Measurements from ENCODE around the gene FIBP. TPM values are rescaled to one million over a fixed set of nuclear protein-coding genes. Genes with fewer than 3 reads are reported as not detected.
A peak's percentile ranks its signal among the peaks of the same experiment; 100 is the strongest.

The FIBP gene
- total RNA-seq, 1 donor from 2014 or later: 115 TPM

DNA sequence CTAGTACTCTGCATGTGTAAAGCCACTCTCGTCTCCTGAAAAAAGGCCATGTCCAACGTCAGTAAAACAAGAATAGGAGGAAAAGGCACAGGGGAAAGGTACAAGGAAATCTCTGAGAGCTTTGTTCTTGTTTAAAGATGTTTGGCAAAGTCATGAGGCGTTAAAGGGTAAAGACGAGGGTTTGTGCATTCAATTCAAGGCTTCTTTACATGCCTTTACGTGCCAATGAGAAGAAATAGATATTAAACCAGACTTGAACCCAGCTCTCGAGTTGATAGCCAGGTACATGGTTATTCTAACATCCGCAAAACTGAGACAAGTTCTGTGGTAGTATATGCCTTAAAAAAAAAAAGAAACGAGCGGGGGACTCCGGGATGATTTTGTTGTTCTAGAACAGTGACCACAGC, 29.6 kb downstream of the FIBP start:
- TF ChIP-seq, protein P1, sequence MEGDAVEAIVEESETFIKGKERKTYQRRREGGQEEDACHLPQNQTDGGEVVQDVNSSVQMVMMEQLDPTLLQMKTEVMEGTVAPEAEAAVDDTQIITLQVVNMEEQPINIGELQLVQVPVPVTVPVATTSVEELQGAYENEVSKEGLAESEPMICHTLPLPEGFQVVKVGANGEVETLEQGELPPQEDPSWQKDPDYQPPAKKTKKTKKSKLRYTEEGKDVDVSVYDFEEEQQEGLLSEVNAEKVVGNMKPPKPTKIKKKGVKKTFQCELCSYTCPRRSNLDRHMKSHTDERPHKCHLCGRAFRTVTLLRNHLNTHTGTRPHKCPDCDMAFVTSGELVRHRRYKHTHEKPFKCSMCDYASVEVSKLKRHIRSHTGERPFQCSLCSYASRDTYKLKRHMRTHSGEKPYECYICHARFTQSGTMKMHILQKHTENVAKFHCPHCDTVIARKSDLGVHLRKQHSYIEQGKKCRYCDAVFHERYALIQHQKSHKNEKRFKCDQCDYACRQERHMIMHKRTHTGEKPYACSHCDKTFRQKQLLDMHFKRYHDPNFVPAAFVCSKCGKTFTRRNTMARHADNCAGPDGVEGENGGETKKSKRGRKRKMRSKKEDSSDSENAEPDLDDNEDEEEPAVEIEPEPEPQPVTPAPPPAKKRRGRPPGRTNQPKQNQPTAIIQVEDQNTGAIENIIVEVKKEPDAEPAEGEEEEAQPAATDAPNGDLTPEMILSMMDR (IDR thresholded peaks at IDR 0.05; ENCODE audit: partially characterized antibody, unreplicated experiment): no peak
- H3K9me3 Mint-ChIP-seq (ENCODE audit: unreplicated experiment): peaks cover 38% of the 10 kb centered on the region
- peak overlapping the region; percentile 98 for H3K4me3 Mint-ChIP-seq (ENCODE audit: unreplicated experiment)
- no peak for DNase-seq
- peak overlapping the region; percentile 98 for H3K27ac Mint-ChIP-seq (ENCODE audit: unreplicated experiment)
- H3K27me3 Mint-ChIP-seq (ENCODE audit: unreplicated experiment): peaks cover 36% of the 10 kb centered on the region
- peaks cover 16% of the 10 kb centered on the region for H3K4me1 Mint-ChIP-seq (ENCODE audit: low read depth, unreplicated experiment)
- H3K36me3 Mint-ChIP-seq (ENCODE audit: unreplicated experiment): peaks cover 4% of the 10 kb centered on the region

DNA sequence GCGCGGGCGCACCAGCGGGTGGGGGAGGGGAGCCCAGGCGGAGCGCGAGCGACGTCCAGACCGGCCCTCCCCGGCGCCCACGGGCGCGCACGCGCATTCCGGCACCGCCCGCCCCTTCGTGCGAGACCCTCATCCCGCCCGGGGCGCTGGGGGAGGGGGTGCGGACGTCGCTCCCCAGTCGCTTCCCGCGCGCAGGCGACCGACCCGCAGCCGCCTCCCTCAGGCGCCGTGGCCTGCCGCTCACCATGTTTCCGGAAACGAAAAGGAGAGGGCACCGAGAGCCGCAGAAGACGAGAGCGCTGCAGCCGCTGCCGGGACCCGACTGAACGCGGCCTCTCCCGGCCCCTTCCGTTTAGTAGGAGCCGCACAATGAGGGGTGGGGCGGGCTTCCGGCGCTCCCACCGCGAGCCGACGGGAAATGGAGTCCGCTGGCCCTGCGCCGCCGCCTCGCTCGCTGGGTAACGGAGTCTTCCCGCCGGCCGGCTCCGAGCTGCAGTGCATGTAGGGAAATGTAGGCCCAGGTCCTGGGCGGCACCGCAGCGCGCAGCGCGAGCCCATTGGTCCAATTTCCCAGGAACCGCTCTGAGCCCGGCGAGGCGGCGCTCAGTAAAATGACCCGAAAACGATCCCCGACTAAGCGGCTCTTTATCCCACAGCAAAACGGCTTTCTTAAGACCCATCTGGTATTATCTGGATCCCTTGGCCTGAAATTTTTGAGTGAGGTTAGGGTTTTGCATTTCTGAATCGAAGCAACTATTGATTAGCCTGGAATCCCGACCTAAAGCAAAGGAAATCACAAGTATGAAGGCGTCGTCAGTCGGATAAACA, 30.2 kb downstream of the FIBP start, which contains the start of gene CFL1:
Gene CFL1 (minus strand): TSS at position 328 of the 828 bp plus-strand sequence. CDS start 81 bp downstream, at position 247.
- H3K27me3 Mint-ChIP-seq (ENCODE audit: unreplicated experiment): peaks cover 36% of the 10 kb centered on the region
- peak; percentile 98 for DNase-seq
- peaks cover 4% of the 10 kb centered on the region for H3K36me3 Mint-ChIP-seq (ENCODE audit: unreplicated experiment)
- H3K9me3 Mint-ChIP-seq (ENCODE audit: unreplicated experiment): peaks cover 38% of the 10 kb centered on the region
- peak within 1 kb of the TSS; percentile 98 for H3K4me3 Mint-ChIP-seq (ENCODE audit: unreplicated experiment)
- H3K4me1 Mint-ChIP-seq (ENCODE audit: low read depth, unreplicated experiment): peaks cover 16% of the 10 kb centered on the region
- peak within 1 kb of the TSS; percentile 98 for H3K27ac Mint-ChIP-seq (ENCODE audit: unreplicated experiment)
- TF ChIP-seq, protein P1 (IDR thresholded peaks at IDR 0.05; ENCODE audit: partially characterized antibody, unreplicated experiment): no peak

DNA sequence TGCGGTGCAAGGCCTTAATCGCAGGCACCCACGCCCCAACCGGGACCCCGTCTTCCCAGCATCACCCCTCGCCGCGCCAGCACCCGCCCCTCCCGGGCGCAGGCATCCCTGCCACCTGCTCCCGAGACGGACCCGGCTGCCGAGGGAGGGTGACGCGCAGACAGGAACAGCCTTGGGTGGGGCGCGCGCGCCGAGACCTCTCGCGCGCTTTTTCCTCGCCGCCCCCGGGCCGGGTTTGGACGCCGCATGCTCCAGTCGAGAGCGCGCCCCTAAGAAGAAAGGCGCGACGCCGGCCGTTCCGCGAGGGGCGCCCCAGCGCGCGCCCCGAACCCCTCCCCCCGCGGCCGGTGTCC, 30.8 kb downstream of the FIBP start:
- Mint-ChIP-seq H3K9me3 (ENCODE audit: unreplicated experiment) (peaks cover 35% of the 10 kb centered on the region), H3K4me3 (ENCODE audit: unreplicated experiment) (peak overlapping the region; percentile 96), H3K27me3 (ENCODE audit: unreplicated experiment) (peaks cover 34% of the 10 kb centered on the region), H3K27ac (ENCODE audit: unreplicated experiment) (no peak overlapping the region), H3K36me3 (ENCODE audit: unreplicated experiment) (peaks cover under 1% of the 10 kb centered on the region), H3K4me1 (ENCODE audit: low read depth, unreplicated experiment) (peaks cover 16% of the 10 kb centered on the region)
- TF ChIP-seq, protein P1 (IDR thresholded peaks at IDR 0.05; ENCODE audit: partially characterized antibody, unreplicated experiment): no peak
- no peak for DNase-seq

DNA sequence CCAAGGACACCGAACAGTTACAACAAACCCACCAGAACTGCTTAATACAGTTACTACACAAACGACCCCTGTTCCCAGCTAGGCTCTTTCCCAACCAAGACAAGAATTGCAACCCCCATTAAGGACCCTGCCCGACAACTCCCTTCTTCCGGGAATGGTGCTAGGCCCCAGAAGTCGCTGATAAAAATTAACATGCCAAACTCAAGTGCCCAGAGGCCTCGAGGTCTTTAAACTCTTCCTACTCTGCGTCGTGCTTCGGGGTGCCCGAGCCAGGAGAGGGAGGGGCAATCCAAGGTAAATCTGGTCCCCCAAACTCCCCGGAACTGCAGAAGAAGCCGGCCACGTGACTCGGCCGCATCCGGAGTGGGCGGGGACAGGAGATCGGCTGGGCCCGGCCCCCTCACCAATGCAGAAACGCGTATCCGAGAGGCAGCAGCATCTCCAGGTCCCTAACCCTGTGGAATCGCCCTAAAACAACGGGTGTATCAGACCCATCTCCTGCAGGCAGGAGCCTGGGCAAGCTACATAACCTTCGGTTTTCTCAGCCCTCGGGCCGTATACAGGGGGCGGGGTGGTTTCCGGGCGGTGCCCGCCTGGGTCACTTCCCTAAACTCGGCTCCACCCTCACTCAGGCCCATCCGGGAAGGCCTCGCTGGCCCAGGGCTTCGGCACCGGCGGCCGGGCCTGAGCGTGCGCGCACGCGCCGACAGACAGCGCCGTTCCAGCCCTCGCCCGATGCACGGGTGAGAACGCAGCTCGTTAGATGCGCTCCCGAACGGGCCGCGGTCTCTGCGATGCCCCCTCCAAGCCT, 31.4 kb downstream of the FIBP start:
- peaks cover 36% of the 10 kb centered on the region for H3K27me3 Mint-ChIP-seq (ENCODE audit: unreplicated experiment)
- TF ChIP-seq, protein P1 (IDR thresholded peaks at IDR 0.05; ENCODE audit: partially characterized antibody, unreplicated experiment): no peak
- H3K4me1 Mint-ChIP-seq (ENCODE audit: low read depth, unreplicated experiment): peaks cover 16% of the 10 kb centered on the region
- peak overlapping the region; percentile 89 for H3K27ac Mint-ChIP-seq (ENCODE audit: unreplicated experiment)
- no peaks in the 10 kb centered on the region for H3K36me3 Mint-ChIP-seq (ENCODE audit: unreplicated experiment)
- peaks cover 38% of the 10 kb centered on the region for H3K9me3 Mint-ChIP-seq (ENCODE audit: unreplicated experiment)
- DNase-seq: peak; percentile 83
- peak overlapping the region; percentile 96 for H3K4me3 Mint-ChIP-seq (ENCODE audit: unreplicated experiment)

Measured in glutamatergic neuron (in vitro differentiated cells).